Transverse colon (tissue), 4 donors: ENCODE data around the gene PNPLA5.

Experiments
- CTCF ChIP-seq, 5 experiments: fragments of 200-600 bp in 3 of 5; fragments of 450-650 bp in 2 of 5; sonication (generic) in 3 of 5; IDR thresholded peaks; 1 replicate in 2 of 5; 2 replicates in 3 of 5; pipeline ENCODE4 v1.5.1; 2016 to 2017; ENCODE audit warnings: antibody characterized with exemption in 5 of 5, inconsistent platforms in 3 of 5, mild to moderate bottlenecking in 2 of 5, moderate library complexity in 1 of 5
- POLR2A ChIP-seq: fragments of 450-650 bp; IDR thresholded peaks from one replicate; pipeline ENCODE4 v1.6.1; 2016; ENCODE audit warnings: antibody characterized with exemption, mild to moderate bottlenecking, moderate library complexity
- POLR2AphosphoS5 ChIP-seq, 3 donors: sonication (generic); formaldehyde crosslinking; IDR thresholded peaks; one replicate each; pipeline ENCODE4 v1.6.1; 2016; ENCODE audit warnings: antibody characterized with exemption in 3 of 3

GRCh38 chr22:43917521-43917920, 25.7 kb upstream of the PNPLA5 start:
- TF ChIP-seq CTCF (IDR thresholded peaks at IDR 0.05) (no peak), POLR2A (no peak), POLR2AphosphoS5 (IDR thresholded peaks at IDR 0.05) (no peak)
